B cell (primary cell): ENCODE measurements around the gene ATAD3B.

Source experiments
- CTCF ChIP-seq: fragments of 200-600 bp; IDR thresholded peaks from one replicate; pipeline ENCODE4 v1.8.0; 2022; ENCODE audit warnings: antibody characterized with exemption, mild to moderate bottlenecking
- EZH2 ChIP-seq: IDR thresholded peaks from 2 replicates; pipeline ENCODE4 v1.6.1; 2012; ENCODE audit warnings: borderline replicate concordance, low read depth, mild to moderate bottlenecking, moderate library complexity, low read length; ENCODE audit not compliant: insufficient read depth, poor library complexity, severe bottlenecking

- TF ChIP-seq CTCF (no peak), EZH2 (no peak)
Measured at GRCh38 chr1:1541956-1542765, 70.6 kb downstream of the ATAD3B start.
